Measurements from ENCODE around the gene NALF2.

GRCh38 chrX:69546978-69547377, 42.9 kb downstream of the NALF2 start:
- TF ChIP-seq CTCF (IDR thresholded peaks at IDR 0.05; ENCODE audit: poor library complexity) (no peak), EZH2 (IDR thresholded peaks at IDR 0.05; ENCODE audit: borderline replicate concordance) (no peak)

All from hepatocyte (in vitro differentiated cells).